ENCODE data around the gene PTEN. TPM values are rescaled to one million over a fixed set of nuclear protein-coding genes. Genes with fewer than 3 reads are reported as not detected.

The PTEN gene
- total and polyA plus RNA-seq, 9 of the 15 experiments (the other 6 are each of a cell fraction or from before 2014, with no cell fraction given) = 8.4 to 56.9 (median 22.2) TPM

GRCh38 chr10:87861953-87862678 is 1.3 kb upstream of the PTEN start (continued):
- TF ChIP-seq, protein P1, sequence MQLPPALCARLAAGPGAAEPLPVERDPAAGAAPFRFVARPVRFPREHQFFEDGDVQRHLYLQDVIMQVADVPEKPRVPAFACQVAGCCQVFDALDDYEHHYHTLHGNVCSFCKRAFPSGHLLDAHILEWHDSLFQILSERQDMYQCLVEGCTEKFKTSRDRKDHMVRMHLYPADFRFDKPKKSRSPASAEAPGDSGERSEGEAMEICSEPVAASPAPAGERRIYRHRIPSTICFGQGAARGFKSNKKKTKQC (CRISPR knock-in tag; IDR thresholded peaks at IDR 0.05) = no peak; the same call in 1 of the 2 replicates
- TF ChIP-seq MYNN (IDR thresholded peaks at IDR 0.05) (no peak), MYNN (CRISPR knock-in tag; IDR thresholded peaks at IDR 0.05) (no peak), JUN (IDR thresholded peaks at IDR 0.05; ENCODE audit: borderline replicate concordance, low read depth, low read length) (0 out of 2 replicates have a peak, but pooled peaks have one; percentile 10), JUN (CRISPR knock-in tag; IDR thresholded peaks at IDR 0.05; ENCODE audit: borderline replicate concordance) (no peak; the same call in 1 of the 2 replicates), ZNF274 (IDR thresholded peaks at IDR 0.05; ENCODE audit: borderline replicate concordance, low read depth, low read length) (no peak), CREB3L1 (IDR thresholded peaks at IDR 0.05; ENCODE audit: borderline replicate concordance, low read depth) (peak; percentile 31; the same call in 1 of the 2 replicates), ELF2 (CRISPR knock-in tag; IDR thresholded peaks at IDR 0.05) (no peak), MCM2 (IDR thresholded peaks at IDR 0.05; ENCODE audit: low read depth) (no peak), NR2C1 (IDR thresholded peaks at IDR 0.05) (peak; percentile 65; the same call in 1 of the 2 replicates), NR2C1 (tag; IDR thresholded peaks at IDR 0.05) (peak; percentile 78), UBTF (IDR thresholded peaks at IDR 0.05; ENCODE audit: borderline replicate concordance in 1 of 2, low read depth in 2 of 2, low read length in 2 of 2) (peak in 1 of 2 experiments; percentile 81; a peak in 2 of 4 replicates), SNRNP70 (optimal IDR thresholded peaks at IDR 0.05; ENCODE audit: low read depth, low read length) (no peak), USF1 (CRISPR knock-in tag; IDR thresholded peaks at IDR 0.05) (peak; percentile 94)
- TF ChIP-seq, protein P2, sequence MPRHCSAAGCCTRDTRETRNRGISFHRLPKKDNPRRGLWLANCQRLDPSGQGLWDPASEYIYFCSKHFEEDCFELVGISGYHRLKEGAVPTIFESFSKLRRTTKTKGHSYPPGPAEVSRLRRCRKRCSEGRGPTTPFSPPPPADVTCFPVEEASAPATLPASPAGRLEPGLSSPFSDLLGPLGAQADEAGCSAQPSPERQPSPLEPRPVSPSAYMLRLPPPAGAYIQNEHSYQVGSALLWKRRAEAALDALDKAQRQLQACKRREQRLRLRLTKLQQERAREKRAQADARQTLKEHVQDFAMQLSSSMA (CRISPR knock-in tag; IDR thresholded peaks at IDR 0.05) = no peak
- TF ChIP-seq, protein P3, sequence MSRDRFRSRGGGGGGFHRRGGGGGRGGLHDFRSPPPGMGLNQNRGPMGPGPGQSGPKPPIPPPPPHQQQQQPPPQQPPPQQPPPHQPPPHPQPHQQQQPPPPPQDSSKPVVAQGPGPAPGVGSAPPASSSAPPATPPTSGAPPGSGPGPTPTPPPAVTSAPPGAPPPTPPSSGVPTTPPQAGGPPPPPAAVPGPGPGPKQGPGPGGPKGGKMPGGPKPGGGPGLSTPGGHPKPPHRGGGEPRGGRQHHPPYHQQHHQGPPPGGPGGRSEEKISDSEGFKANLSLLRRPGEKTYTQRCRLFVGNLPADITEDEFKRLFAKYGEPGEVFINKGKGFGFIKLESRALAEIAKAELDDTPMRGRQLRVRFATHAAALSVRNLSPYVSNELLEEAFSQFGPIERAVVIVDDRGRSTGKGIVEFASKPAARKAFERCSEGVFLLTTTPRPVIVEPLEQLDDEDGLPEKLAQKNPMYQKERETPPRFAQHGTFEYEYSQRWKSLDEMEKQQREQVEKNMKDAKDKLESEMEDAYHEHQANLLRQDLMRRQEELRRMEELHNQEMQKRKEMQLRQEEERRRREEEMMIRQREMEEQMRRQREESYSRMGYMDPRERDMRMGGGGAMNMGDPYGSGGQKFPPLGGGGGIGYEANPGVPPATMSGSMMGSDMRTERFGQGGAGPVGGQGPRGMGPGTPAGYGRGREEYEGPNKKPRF (IDR thresholded peaks at IDR 0.05; ENCODE audit: low read depth, low read length) = no peak
- TF ChIP-seq, protein P4, sequence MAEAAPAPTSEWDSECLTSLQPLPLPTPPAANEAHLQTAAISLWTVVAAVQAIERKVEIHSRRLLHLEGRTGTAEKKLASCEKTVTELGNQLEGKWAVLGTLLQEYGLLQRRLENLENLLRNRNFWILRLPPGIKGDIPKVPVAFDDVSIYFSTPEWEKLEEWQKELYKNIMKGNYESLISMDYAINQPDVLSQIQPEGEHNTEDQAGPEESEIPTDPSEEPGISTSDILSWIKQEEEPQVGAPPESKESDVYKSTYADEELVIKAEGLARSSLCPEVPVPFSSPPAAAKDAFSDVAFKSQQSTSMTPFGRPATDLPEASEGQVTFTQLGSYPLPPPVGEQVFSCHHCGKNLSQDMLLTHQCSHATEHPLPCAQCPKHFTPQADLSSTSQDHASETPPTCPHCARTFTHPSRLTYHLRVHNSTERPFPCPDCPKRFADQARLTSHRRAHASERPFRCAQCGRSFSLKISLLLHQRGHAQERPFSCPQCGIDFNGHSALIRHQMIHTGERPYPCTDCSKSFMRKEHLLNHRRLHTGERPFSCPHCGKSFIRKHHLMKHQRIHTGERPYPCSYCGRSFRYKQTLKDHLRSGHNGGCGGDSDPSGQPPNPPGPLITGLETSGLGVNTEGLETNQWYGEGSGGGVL (CRISPR knock-in tag; IDR thresholded peaks at IDR 0.05) = no peak

Data from K562 (cell line).